PC-3 (cell line): ENCODE measurements around the gene ZNF296. TPM values are rescaled to one million over a fixed set of nuclear protein-coding genes. Genes with fewer than 3 reads are reported as not detected.

ENCODE experiments used
- ATAC-seq: fragments of 200-7000 bp; cut with Tn5 transposase; 2 replicates; pipeline ENCODE4 v1.9.1; 2020; ENCODE audit warnings: mild to moderate bottlenecking, moderate library complexity
- BruUV-seq: library from RNA; stranded (reverse); fragments of 400-500 nt; replicated peaks from 2 replicates; lab custom pipeline; 2021; lab: Mats Ljungman, UMichigan
- CTCF ChIA-PET: fragments of 300-600 bp; sonication (Branson Sonifier 250); formaldehyde crosslinking; loops from one replicate; lab custom pipeline; 2022; ENCODE audit warnings: antibody characterized with exemption; lab: Charles Lee
- POLR2A ChIA-PET: fragments of 300-600 bp; sonication (Branson Sonifier 250); formaldehyde crosslinking; loops from one replicate; lab custom pipeline; 2022; ENCODE audit warnings: antibody characterized with exemption; ENCODE audit not compliant: unreplicated experiment; lab: Charles Lee
- DNase-seq: peaks from one replicate; pipeline ENCODE4 v3.0.0-alpha.2; 2015
- H2AFZ ChIP-seq: fragments of 300-600 bp; sonication (generic); 2 replicates; pipeline ENCODE4 v1.6.0; 2016; ENCODE audit warnings: antibody characterized with exemption, low read length
- H3F3A ChIP-seq: fragments of 300-600 bp; sonication (generic); one replicate; pipeline ENCODE4 v1.6.0; 2017; ENCODE audit warnings: antibody characterized with exemption, low read length, control low read depth, mild to moderate bottlenecking; ENCODE audit not compliant: unreplicated experiment
- H3K27ac ChIP-seq: fragments of 300-600 bp; sonication (generic); 2 replicates; pipeline ENCODE4 v1.5.1; 2016; ENCODE audit warnings: mild to moderate bottlenecking, low read length
- H3K27me3 ChIP-seq: fragments of 300-600 bp; sonication (generic); 2 replicates; pipeline ENCODE4 v1.6.1; 2016; ENCODE audit warnings: low read length, mixed read lengths
- H3K36me3 ChIP-seq: fragments of 300-600 bp; sonication (generic); 2 replicates; pipeline ENCODE4 v1.6.1; 2016; ENCODE audit warnings: low read depth, mixed run types, low read length, mixed read lengths
- H3K4me1 ChIP-seq: fragments of 300-600 bp; sonication (generic); 2 replicates; pipeline ENCODE4 v1.5.1; 2016; ENCODE audit warnings: low read length; ENCODE audit not compliant: insufficient read depth
- H3K4me2 ChIP-seq: fragments of 300-600 bp; sonication (generic); 2 replicates; pipeline ENCODE4 v1.6.0; 2016; ENCODE audit warnings: low read length
- H3K4me3 ChIP-seq: fragments of 300-600 bp; sonication (generic); 2 replicates; pipeline ENCODE4 v1.5.1; 2016; ENCODE audit warnings: mild to moderate bottlenecking, low read length, mixed read lengths
- H3K79me2 ChIP-seq: fragments of 300-600 bp; sonication (generic); 2 replicates; pipeline ENCODE4 v1.6.1; 2017; ENCODE audit warnings: low read length, mixed read lengths
- H3K9ac ChIP-seq: fragments of 300-600 bp; sonication (generic); 2 replicates; pipeline ENCODE4 v1.6.0; 2016; ENCODE audit warnings: mild to moderate bottlenecking, low read length
- H3K9me2 ChIP-seq: fragments of 300-600 bp; sonication (generic); replicated peaks from 2 replicates; pipeline ENCODE4 v1.6.1; 2016; ENCODE audit warnings: mixed run types, low read length, mixed read lengths
- H3K9me3 ChIP-seq: fragments of 300-600 bp; sonication (generic); 2 replicates; pipeline ENCODE4 v1.6.1; 2016; ENCODE audit warnings: low read length, mixed read lengths
- H4K20me1 ChIP-seq: fragments of 300-600 bp; sonication (generic); 2 replicates; pipeline ENCODE4 v1.6.1; 2016; ENCODE audit warnings: low read length, mixed read lengths
- CTCF ChIP-seq: fragments of 300-600 bp; sonication (generic); conservative IDR thresholded peaks from 2 replicates; pipeline ENCODE4 v1.5.1; 2017; ENCODE audit warnings: antibody characterized with exemption, low read depth, mild to moderate bottlenecking, low read length
- EZH2 ChIP-seq: fragments of 300-600 bp; sonication (generic); IDR thresholded peaks from one replicate; pipeline ENCODE4 v1.6.1; 2017; ENCODE audit warnings: antibody characterized with exemption, mild to moderate bottlenecking, low read length; ENCODE audit not compliant: unreplicated experiment
- EZH2phosphoT487 ChIP-seq: fragments of 300-600 bp; sonication (generic); IDR thresholded peaks from 2 replicates; pipeline ENCODE4 v1.6.1; 2018; ENCODE audit warnings: mild to moderate bottlenecking, antibody characterized with exemption, low read length, borderline replicate concordance
- intact Hi-C: fragments of 100-400 bp; cut with micrococcal nuclease; formaldehyde crosslinking; loops from 2 replicates; pipeline ENCODE4 v1.9.0; 2023
- total RNA-seq: library from RNA; depleted of rRNA; stranded (reverse); fragments of >200 nt; gene quantifications from 2 replicates; pipeline ENCODE4 v1.2.3, GENCODE V29; 2014

Gene ZNF296
- total RNA-seq, 1 experiment from 2014 or later, result 2.4 TPM

GRCh38 chr19:45079063-45079910 lies 3.0 kb upstream of the ZNF296 start, which contains the start of gene GEMIN7:
GEMIN7 (plus strand) TSS chr19:45079260; CDS start chr19:45090115, 10,855 bp downstream.
- no peaks in the 10 kb centered on the region for H3K9me2 ChIP-seq
- H3K27me3 ChIP-seq, result no peaks in the 10 kb centered on the region
- peak within 1 kb of the TSS; percentile 89 for H3K4me2 ChIP-seq
- H2AFZ ChIP-seq, result peak within 1 kb of the TSS; percentile 96
- peak within 1 kb of the TSS; percentile 98 for H3K9ac ChIP-seq
- peak within 1 kb of the TSS; percentile 42; the same call in 1 of the 2 replicates for H3K27ac ChIP-seq
- H3K36me3 ChIP-seq, result no peaks in the 10 kb centered on the region
- no peaks in the 10 kb centered on the region for H3F3A ChIP-seq
- H3K4me1 ChIP-seq, result peaks cover 11% of the 10 kb centered on the region
- H3K79me2 ChIP-seq, result peaks cover 64% of the 10 kb centered on the region
- peak within 1 kb of the TSS; percentile 100 for H3K4me3 ChIP-seq
- POLR2A ChIA-PET, result interaction anchor here (0.6 kb wide), 1 partner anchor 55 kb away, joined by 4 read pairs; no protein-coding TSS in a partner anchor
- H4K20me1 ChIP-seq, result no peaks in the 10 kb centered on the region
- peak; percentile 68 for DNase-seq
- no peaks in the 10 kb centered on the region for H3K9me3 ChIP-seq
- peak; percentile 45 for ATAC-seq
- TSS peak; percentile 78 for BruUV-seq
- CTCF ChIA-PET, result no interaction called here
- intact Hi-C loops, result no loop called here
- TF ChIP-seq CTCF (no peak), EZH2phosphoT487 (no peak), EZH2 (no peak)

GRCh38 chr19:45078390-45079062 lies 2.2 kb upstream of the ZNF296 start:
- BruUV-seq, result no TSS peak
- Histone ChIP-seq H3F3A (no peaks in the 10 kb centered on the region), H3K4me3 (peak overlapping the region; percentile 100), H3K9ac (peak overlapping the region; percentile 98), H3K79me2 (peaks cover 63% of the 10 kb centered on the region), H3K27me3 (no peaks in the 10 kb centered on the region), H3K27ac (no peak overlapping the region), H3K9me2 (no peaks in the 10 kb centered on the region), H2AFZ (peak overlapping the region; percentile 96), H3K4me2 (peak overlapping the region; percentile 89), H4K20me1 (no peaks in the 10 kb centered on the region), H3K4me1 (peaks cover 11% of the 10 kb centered on the region), H3K36me3 (no peaks in the 10 kb centered on the region), H3K9me3 (no peaks in the 10 kb centered on the region)
- DNase-seq (no peak), ATAC-seq (no peak)
- CTCF ChIA-PET, result no interaction called here
- TF ChIP-seq EZH2, result no peak
- intact Hi-C loops, result no loop called here
- POLR2A ChIA-PET, result interaction anchor here (0.6 kb wide), 1 partner anchor 65 kb away, joined by 3 read pairs; no protein-coding TSS in a partner anchor

GRCh38 chr19:45076851-45077730 lies 813 bp upstream of the ZNF296 start:
- no peaks in the 10 kb centered on the region for H3K9me2 ChIP-seq
- no peaks in the 10 kb centered on the region for H3K27me3 ChIP-seq
- intact Hi-C loops, result no loop called here
- ATAC-seq (no peak), DNase-seq (no peak)
- peak overlapping the region; percentile 97 for H3K4me2 ChIP-seq
- peak overlapping the region; percentile 89 for H3K4me3 ChIP-seq
- H2AFZ ChIP-seq, result peak overlapping the region; percentile 74
- no TSS peak for BruUV-seq
- H3K36me3 ChIP-seq, result no peaks in the 10 kb centered on the region
- H3K27ac ChIP-seq, result no peak overlapping the region
- no peaks in the 10 kb centered on the region for H3K9me3 ChIP-seq
- H3K4me1 ChIP-seq, result peaks cover 11% of the 10 kb centered on the region
- H3K79me2 ChIP-seq, result peaks cover 51% of the 10 kb centered on the region
- no peaks in the 10 kb centered on the region for H3F3A ChIP-seq
- TF ChIP-seq EZH2 (no peak), CTCF (no peak)
- ChIA-PET POLR2A (no interaction called here), CTCF (no interaction called here)
- peak overlapping the region; percentile 55; the same call in 1 of the 2 replicates for H3K9ac ChIP-seq
- no peaks in the 10 kb centered on the region for H4K20me1 ChIP-seq
